ENCODE measurements around the gene PGPEP1. TPM values are rescaled to one million over a fixed set of nuclear protein-coding genes. Genes with fewer than 3 reads are reported as not detected.

Gene PGPEP1
- polyA plus RNA-seq, 3 donors: 10.3 to 25.1 (median 10.3) TPM

DNA sequence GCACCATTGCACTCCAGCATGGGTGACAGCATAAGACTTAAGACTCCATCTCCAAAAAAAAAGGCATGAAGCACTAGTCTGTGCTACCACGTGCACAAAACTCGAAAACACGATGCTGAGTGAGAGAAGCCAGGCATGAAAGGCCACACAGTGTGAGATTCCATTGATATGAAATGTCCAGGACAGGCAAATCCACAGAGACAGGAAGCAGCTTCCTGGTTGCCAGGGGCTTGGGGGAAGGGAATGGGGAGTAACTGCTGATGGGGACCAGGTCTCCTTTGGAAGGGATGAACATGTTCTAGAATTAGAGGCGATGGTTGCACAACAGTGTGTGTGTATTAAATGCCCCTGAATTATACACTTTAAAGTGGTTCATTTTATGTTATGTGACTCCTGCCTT, 43.1 kb upstream of the PGPEP1 start:
- no peak overlapping the region for H3K27ac Mint-ChIP-seq
- Histone ChIP-seq H3K4me1 (ENCODE audit: control insufficient read depth in 1 of 2, insufficient read depth in 2 of 2, low read length in 2 of 2) (peaks cover 37 to 42% of the 10 kb centered on the region in 2 donors), H2AFZ (ENCODE audit: insufficient read depth, low read depth, low read length, poor library complexity, severe bottlenecking) (no peak overlapping the region), H3K9ac (ENCODE audit: insufficient read depth, low read length, poor library complexity, severe bottlenecking) (no peak overlapping the region), H3K36me3 (replicated peaks in 1 of 2; ENCODE audit: control insufficient read depth in 1 of 2, insufficient read depth in 2 of 2, low read length in 2 of 2) (no peaks in the 10 kb centered on the region), H3K79me2 (ENCODE audit: insufficient read depth, low read length) (no peaks in the 10 kb centered on the region), H4K20me1 (ENCODE audit: insufficient read depth, low read length) (no peaks in the 10 kb centered on the region), H3K27ac (ENCODE audit: low read depth in 1 of 2, low read length in 2 of 2) (no peak overlapping the region), H3K4me3 (replicated peaks in 1 of 3; ENCODE audit: low read depth in 2 of 3, low read length in 3 of 3) (no peak overlapping the region), H3K27me3 (ENCODE audit: control insufficient read depth in 2 of 2, insufficient read depth in 2 of 2, low read length in 2 of 2) (no peaks in the 10 kb centered on the region), H3K9me3 (replicated peaks in 1 of 2; ENCODE audit: control insufficient read depth in 1 of 2, insufficient read depth in 1 of 2, low read length in 2 of 2) (no peaks in the 10 kb centered on the region), H3K4me2 (replicated peaks; ENCODE audit: extremely low read depth, low read length, poor library complexity, severe bottlenecking) (no peak overlapping the region)
- intact Hi-C loops (cut with micrococcal nuclease): no loop called here
- peaks cover 0 to 5% (median 2%) of the 10 kb centered on the region in 3 donors for H3K27me3 Mint-ChIP-seq (ENCODE audit: low read depth in 3 of 3)
- TF ChIP-seq, protein P1, sequence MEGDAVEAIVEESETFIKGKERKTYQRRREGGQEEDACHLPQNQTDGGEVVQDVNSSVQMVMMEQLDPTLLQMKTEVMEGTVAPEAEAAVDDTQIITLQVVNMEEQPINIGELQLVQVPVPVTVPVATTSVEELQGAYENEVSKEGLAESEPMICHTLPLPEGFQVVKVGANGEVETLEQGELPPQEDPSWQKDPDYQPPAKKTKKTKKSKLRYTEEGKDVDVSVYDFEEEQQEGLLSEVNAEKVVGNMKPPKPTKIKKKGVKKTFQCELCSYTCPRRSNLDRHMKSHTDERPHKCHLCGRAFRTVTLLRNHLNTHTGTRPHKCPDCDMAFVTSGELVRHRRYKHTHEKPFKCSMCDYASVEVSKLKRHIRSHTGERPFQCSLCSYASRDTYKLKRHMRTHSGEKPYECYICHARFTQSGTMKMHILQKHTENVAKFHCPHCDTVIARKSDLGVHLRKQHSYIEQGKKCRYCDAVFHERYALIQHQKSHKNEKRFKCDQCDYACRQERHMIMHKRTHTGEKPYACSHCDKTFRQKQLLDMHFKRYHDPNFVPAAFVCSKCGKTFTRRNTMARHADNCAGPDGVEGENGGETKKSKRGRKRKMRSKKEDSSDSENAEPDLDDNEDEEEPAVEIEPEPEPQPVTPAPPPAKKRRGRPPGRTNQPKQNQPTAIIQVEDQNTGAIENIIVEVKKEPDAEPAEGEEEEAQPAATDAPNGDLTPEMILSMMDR (IDR thresholded peaks at IDR 0.05): no peak
- H3K4me3 Mint-ChIP-seq: no peak overlapping the region
- H3K9me3 Mint-ChIP-seq: peaks cover 0 to 2% (median 0%) of the 10 kb centered on the region in 7 donors
- peaks cover 39% of the 10 kb centered on the region for H3K4me1 Mint-ChIP-seq
- WGBS (ENCODE audit: insufficient coverage): 100% methylated on average over 3 of the region's 4 CpGs
- H3K36me3 Mint-ChIP-seq: peaks cover 0 to 6% of the 10 kb centered on the region in 2 donors
- no peak for DNase-seq

DNA sequence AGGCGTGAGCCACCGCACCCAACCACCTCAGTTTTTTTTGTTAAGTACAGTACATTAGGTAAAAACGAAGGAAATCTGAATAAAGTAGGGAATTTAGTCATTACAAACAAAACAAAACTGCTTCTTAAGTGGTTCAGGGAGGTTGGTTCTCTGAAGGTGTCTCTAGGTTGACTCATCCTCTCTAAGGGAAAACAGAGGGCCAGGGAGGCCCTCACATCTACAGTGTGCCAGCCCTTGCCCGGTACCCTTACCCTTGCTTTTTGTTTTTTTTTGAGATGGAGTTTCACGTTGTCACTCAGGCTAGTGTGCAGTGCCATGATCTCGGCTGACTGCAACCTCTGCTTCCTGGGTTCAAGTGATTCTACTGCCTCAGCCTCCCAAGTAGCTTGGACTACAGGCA, 41.8 kb upstream of the PGPEP1 start:
- H3K36me3 Mint-ChIP-seq: peaks cover 0 to 6% of the 10 kb centered on the region in 2 donors
- no peaks in the 10 kb centered on the region for H3K79me2 ChIP-seq (ENCODE audit: insufficient read depth, low read length)
- TF ChIP-seq, protein P1 (IDR thresholded peaks at IDR 0.05): no peak
- H3K9me3 Mint-ChIP-seq: peaks cover 0 to 2% (median 0%) of the 10 kb centered on the region in 7 donors
- H3K9me3 ChIP-seq (replicated peaks in 1 of 2; ENCODE audit: control insufficient read depth in 1 of 2, insufficient read depth in 1 of 2, low read length in 2 of 2): no peaks in the 10 kb centered on the region
- 75% methylated on average over 1 of the region's 6 CpGs for WGBS (ENCODE audit: insufficient coverage)
- H3K4me1 ChIP-seq (ENCODE audit: control insufficient read depth in 1 of 2, insufficient read depth in 2 of 2, low read length in 2 of 2): peaks cover 37 to 42% of the 10 kb centered on the region in 2 donors
- peak overlapping the region in 2 of 7 donors; percentile 43 to 60 for H3K27ac Mint-ChIP-seq
- H3K27me3 Mint-ChIP-seq (ENCODE audit: low read depth in 3 of 3): peaks cover 0 to 5% (median 0%) of the 10 kb centered on the region in 3 donors
- DNase-seq: no peak
- no peak overlapping the region for H3K4me2 ChIP-seq (replicated peaks; ENCODE audit: extremely low read depth, low read length, poor library complexity, severe bottlenecking)
- H3K27me3 ChIP-seq (ENCODE audit: control insufficient read depth in 2 of 2, insufficient read depth in 2 of 2, low read length in 2 of 2): no peaks in the 10 kb centered on the region
- no peak overlapping the region for H3K9ac ChIP-seq (ENCODE audit: insufficient read depth, low read length, poor library complexity, severe bottlenecking)
- H3K36me3 ChIP-seq (replicated peaks in 1 of 2; ENCODE audit: control insufficient read depth in 1 of 2, insufficient read depth in 2 of 2, low read length in 2 of 2): no peaks in the 10 kb centered on the region
- peaks cover 37% of the 10 kb centered on the region for H3K4me1 Mint-ChIP-seq
- H2AFZ ChIP-seq (ENCODE audit: insufficient read depth, low read depth, low read length, poor library complexity, severe bottlenecking): no peak overlapping the region
- H3K4me3 ChIP-seq (replicated peaks in 1 of 3; ENCODE audit: low read depth in 2 of 3, low read length in 3 of 3): no peak overlapping the region
- intact Hi-C loops (cut with micrococcal nuclease): no loop called here
- H3K4me3 Mint-ChIP-seq: no peak overlapping the region
- no peak overlapping the region for H3K27ac ChIP-seq (ENCODE audit: low read depth in 1 of 2, low read length in 2 of 2)
- no peaks in the 10 kb centered on the region for H4K20me1 ChIP-seq (ENCODE audit: insufficient read depth, low read length)

Data from CD14-positive monocyte (primary cell).